NCI-H748 (cell line): Measurements from ENCODE around the gene VAPB.
"Not testable (repeated sequence)": the region's sequence is repeated elsewhere in the genome, so short reads cannot be mapped to it uniquely, and the experiment has no call there.

ENCODE experiments used
- DNase-seq: peaks from one replicate; lab custom pipeline; 2025; ENCODE audit not compliant: unreplicated experiment; lab: John Stamatoyannopoulos, UW

VAPB gene

GRCh38 chr20:58406422-58407001 is 17.5 kb downstream of the VAPB start:
- DNase-seq: no peak

- DNase-seq: no peak
These were observed 18.3 kb downstream of the VAPB start for GRCh38 chr20:58407201-58407873.

GRCh38 chr20:58407966-58408557 is 19.0 kb downstream of the VAPB start:
- peak; percentile 4 for DNase-seq

- peak; percentile 45 for DNase-seq
These were observed 19.7 kb downstream of the VAPB start for GRCh38 chr20:58408603-58409246.

- DNase-seq: not testable (repeated sequence)
These were observed 25.2 kb downstream of the VAPB start for GRCh38 chr20:58414216-58414615.

- not testable (repeated sequence) for DNase-seq
These were observed 25.8 kb downstream of the VAPB start for GRCh38 chr20:58414786-58415185.

- no peak for DNase-seq
These were observed 27.0 kb downstream of the VAPB start for GRCh38 chr20:58416057-58416456.

GRCh38 chr20:58416835-58417234 is 27.8 kb downstream of the VAPB start:
- DNase-seq: no peak

GRCh38 chr20:58417438-58417837 is 28.4 kb downstream of the VAPB start:
- no peak for DNase-seq

- DNase-seq: no peak
These were observed 30.1 kb downstream of the VAPB start for GRCh38 chr20:58418949-58419748.

GRCh38 chr20:58420798-58421496 is 31.9 kb downstream of the VAPB start:
- no peak for DNase-seq

GRCh38 chr20:58421497-58421850 is 32.4 kb downstream of the VAPB start:
- no peak for DNase-seq

GRCh38 chr20:58424218-58424969 is 35.4 kb downstream of the VAPB start:
- DNase-seq: no peak

GRCh38 chr20:58427571-58427970 is 38.5 kb downstream of the VAPB start:
- not testable (repeated sequence) for DNase-seq

- DNase-seq: no peak
These were observed 39.3 kb downstream of the VAPB start for GRCh38 chr20:58428364-58428763.

GRCh38 chr20:58429303-58429702 is 40.3 kb downstream of the VAPB start:
- no peak for DNase-seq

- no peak for DNase-seq
These were observed 42.1 kb downstream of the VAPB start for GRCh38 chr20:58431134-58431533.

GRCh38 chr20:58432186-58432954 is 43.3 kb downstream of the VAPB start:
- no peak for DNase-seq

GRCh38 chr20:58433029-58433647 is 44.1 kb downstream of the VAPB start:
- no peak for DNase-seq
